C4-2B (cell line): ENCODE data around the gene DNAH17.

ENCODE experiments used
- H3K27ac ChIP-seq: fragments of 450-650 bp; 2 replicates; pipeline ENCODE4 v1.5.1; 2017
- ZFX ChIP-seq: fragments of 450-650 bp; IDR thresholded peaks from 2 replicates; pipeline ENCODE4 v1.6.1; 2017
- TF ChIP-seq, protein P1 (sequence below): fragments of 450-650 bp; conservative IDR thresholded peaks from 2 replicates; pipeline ENCODE4 v1.5.1; 2017; ENCODE audit warnings: mild to moderate bottlenecking

The DNAH17 gene

DNA sequence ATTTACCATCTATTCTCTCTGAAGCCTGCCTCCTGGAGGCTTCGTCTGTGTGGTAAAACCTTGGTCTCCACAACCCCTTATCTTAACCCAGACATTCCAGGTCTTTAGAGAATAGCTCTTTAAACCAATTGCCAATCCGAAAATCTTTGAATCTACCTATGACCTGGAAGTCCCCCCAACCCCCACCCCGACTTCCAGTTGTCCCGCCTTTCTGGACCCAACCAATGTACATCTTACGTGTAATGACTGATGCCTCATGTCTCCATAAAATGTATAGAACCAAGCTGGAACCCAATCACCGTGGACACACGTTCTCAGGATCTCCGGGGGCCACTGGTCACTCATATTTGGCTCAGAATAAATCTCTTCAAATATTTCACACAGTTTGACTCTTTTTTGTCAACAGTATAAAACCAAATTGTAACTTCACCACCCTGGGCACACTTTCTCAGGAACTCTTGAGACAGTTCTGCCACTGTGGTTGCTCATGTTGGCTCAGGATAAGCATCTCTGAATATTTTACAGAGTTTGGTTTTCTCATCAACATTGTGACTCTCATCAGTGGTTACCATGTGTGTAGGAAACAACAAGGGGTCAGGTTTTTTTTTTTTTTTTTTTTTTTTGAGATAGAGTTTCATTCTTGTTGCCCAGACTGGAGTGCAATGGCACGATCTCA, 18.1 kb upstream of the DNAH17 start:
- no peak overlapping the region for H3K27ac ChIP-seq
- no peak for TF ChIP-seq ZFX
- TF ChIP-seq, protein P1, sequence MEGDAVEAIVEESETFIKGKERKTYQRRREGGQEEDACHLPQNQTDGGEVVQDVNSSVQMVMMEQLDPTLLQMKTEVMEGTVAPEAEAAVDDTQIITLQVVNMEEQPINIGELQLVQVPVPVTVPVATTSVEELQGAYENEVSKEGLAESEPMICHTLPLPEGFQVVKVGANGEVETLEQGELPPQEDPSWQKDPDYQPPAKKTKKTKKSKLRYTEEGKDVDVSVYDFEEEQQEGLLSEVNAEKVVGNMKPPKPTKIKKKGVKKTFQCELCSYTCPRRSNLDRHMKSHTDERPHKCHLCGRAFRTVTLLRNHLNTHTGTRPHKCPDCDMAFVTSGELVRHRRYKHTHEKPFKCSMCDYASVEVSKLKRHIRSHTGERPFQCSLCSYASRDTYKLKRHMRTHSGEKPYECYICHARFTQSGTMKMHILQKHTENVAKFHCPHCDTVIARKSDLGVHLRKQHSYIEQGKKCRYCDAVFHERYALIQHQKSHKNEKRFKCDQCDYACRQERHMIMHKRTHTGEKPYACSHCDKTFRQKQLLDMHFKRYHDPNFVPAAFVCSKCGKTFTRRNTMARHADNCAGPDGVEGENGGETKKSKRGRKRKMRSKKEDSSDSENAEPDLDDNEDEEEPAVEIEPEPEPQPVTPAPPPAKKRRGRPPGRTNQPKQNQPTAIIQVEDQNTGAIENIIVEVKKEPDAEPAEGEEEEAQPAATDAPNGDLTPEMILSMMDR: no peak

DNA sequence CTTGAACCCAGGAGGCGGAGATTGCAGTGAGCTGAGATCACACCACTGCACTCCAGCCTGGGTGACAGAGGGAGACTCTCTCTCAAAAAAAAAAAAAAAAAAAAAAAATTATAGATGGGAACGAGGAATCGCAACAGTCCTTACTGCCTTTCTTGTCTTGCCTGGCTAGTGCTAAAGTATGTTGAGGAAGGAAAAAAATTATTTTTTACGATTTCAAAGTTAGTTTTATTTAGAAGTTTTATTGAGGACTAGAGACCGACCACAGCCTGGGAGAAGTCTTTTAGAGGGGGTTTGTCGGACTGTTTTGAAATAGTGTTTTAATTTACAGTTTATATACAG, 15.8 kb upstream of the DNAH17 start:
- H3K27ac ChIP-seq: no peak overlapping the region
- TF ChIP-seq, protein P1: no peak
- TF ChIP-seq ZFX: no peak

DNA sequence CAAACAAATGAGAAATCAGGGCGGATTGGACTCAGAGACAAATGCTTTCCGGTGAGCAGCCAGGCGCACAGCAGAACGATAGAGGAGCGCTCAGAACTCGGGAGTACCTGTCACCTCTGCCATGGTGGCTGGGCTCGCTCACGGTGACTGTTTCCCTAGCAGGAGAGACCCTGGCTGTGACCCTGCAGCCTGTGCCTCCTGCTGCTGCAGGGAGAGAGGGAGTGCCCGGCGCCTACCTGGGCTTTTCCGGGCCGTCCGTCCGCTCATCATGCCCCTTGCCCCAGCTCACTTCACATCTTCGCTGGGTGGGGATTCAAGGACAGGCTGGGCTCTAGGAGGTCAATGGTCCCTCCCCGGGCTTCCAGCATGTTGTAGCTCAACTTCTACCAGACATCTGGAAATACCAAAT, 14.1 kb upstream of the DNAH17 start:
- no peak overlapping the region for H3K27ac ChIP-seq
- TF ChIP-seq, protein P1: no peak
- no peak for TF ChIP-seq ZFX

DNA sequence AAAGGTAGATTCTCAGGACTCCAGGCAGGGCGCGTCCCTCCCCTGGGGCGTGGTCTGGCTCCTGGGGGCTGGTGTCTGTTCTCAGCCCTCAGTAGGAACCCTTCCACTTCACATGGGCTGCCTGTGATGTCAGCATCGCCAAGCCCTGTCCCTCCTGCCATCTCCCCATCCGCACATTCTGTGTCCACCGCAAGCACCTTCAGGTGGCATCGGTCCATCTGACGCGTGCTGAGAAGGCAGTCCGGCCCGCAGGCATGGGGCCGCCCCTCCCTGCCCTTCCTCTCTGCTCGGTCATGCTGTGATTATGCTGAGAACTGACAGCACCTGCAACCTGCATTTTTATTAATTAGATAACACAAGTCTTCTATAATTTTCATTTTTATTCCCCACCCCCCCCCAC, 12.7 kb upstream of the DNAH17 start:
- no peak overlapping the region for H3K27ac ChIP-seq
- TF ChIP-seq, protein P1: no peak
- no peak for TF ChIP-seq ZFX

DNA sequence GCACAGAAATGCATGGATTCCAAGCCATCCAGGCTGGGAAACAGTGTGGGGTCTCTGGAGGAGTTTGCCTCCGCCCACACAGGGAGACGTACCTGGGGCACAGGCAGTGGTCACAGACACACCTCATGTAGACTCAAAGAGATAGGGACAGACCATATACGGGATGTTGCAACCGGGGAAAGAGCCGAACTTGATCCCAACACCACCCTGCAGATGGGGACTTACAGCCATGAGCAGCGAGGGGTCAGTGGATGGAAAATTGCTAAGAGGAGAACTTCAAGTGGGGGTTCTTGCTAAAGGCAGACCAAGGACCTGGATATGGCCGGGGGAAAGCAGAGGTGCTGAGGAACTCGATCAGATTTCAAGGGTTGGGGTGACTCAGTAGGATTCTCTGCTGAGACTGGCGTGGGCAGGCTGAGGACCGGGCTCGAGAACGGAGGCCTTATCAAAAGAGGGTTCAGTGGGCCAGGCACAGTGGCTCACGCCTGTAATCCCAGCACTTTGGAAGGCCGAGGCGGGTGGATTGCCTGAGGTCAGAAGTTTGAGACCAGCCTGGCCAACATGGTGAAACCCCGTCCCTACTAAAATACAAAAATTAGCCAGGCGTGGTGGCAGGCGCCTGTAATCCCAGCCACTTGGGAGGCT, 12.0 kb upstream of the DNAH17 start:
- TF ChIP-seq ZFX: no peak
- TF ChIP-seq, protein P1: no peak
- H3K27ac ChIP-seq: no peak overlapping the region

DNA sequence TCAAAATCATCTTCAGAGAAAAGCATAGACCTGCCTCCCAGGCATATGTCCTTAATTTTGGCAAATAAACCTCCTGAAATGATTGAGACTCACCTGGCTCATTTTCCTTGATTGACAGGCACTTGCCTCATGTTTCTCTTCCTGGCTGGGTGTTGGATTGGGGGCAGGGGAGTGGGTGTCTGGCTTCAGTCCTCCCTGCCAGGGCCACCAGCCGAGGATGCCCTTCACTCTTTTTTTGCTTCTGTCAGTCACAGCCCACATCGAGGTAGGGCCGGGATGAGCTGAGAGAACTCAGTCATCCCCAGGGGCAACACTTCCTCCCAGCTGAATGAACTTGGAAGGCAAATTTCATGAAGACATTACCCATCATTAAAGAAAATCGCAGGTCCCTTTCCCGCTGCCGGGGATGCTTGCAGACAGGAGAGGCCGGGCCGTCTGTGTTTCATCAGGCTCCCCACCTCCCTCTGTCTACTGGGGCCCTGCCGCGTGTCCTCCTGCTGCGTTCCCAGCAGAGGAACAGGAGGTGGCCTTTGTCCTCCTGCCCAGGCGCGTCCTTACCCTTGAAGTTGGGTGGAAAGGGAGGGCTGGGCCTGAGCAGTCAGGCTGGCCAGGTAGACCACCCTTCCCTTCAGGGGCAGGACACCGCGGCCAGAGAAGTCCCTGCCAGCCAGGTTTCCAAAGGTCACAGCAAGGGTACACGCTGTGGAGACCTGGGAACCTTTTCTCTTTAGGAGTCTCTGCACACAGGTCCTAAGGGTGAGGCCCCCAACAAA, 11.2 kb upstream of the DNAH17 start:
- H3K27ac ChIP-seq: no peak overlapping the region

More for the DNA sequence above, 11.2 kb upstream of the DNAH17 start:
- no peak for TF ChIP-seq ZFX
- TF ChIP-seq, protein P1: no peak
